Measurements from ENCODE around the gene PNPLA3. TPM values are rescaled to one million over a fixed set of nuclear protein-coding genes. Genes with fewer than 3 reads are reported as not detected.
A peak's percentile ranks its signal among the peaks of the same experiment; 100 is the strongest.

PNPLA3 gene, protein sequence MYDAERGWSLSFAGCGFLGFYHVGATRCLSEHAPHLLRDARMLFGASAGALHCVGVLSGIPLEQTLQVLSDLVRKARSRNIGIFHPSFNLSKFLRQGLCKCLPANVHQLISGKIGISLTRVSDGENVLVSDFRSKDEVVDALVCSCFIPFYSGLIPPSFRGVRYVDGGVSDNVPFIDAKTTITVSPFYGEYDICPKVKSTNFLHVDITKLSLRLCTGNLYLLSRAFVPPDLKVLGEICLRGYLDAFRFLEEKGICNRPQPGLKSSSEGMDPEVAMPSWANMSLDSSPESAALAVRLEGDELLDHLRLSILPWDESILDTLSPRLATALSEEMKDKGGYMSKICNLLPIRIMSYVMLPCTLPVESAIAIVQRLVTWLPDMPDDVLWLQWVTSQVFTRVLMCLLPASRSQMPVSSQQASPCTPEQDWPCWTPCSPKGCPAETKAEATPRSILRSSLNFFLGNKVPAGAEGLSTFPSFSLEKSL
- under 1 TPM; 0.39 to 0.58 TPM for total RNA-seq

- DNase-seq (ENCODE audit: low spot score in 2 of 2) (peak; percentile 83 to 84), ATAC-seq (peak; percentile 94 to 96)
- H3K9me3 Mint-ChIP-seq: no peaks in the 10 kb centered on the region
- H3K27ac Mint-ChIP-seq: no peak within 1 kb of the TSS
- H3K36me3 Mint-ChIP-seq: no peaks in the 10 kb centered on the region
These were observed at the start of gene PNPLA3 for GRCh38 chr22:43923631-43924464. Gene PNPLA3 (plus strand): TSS chr22:43923805. CDS start chr22:43923912, 107 bp downstream.

DNA sequence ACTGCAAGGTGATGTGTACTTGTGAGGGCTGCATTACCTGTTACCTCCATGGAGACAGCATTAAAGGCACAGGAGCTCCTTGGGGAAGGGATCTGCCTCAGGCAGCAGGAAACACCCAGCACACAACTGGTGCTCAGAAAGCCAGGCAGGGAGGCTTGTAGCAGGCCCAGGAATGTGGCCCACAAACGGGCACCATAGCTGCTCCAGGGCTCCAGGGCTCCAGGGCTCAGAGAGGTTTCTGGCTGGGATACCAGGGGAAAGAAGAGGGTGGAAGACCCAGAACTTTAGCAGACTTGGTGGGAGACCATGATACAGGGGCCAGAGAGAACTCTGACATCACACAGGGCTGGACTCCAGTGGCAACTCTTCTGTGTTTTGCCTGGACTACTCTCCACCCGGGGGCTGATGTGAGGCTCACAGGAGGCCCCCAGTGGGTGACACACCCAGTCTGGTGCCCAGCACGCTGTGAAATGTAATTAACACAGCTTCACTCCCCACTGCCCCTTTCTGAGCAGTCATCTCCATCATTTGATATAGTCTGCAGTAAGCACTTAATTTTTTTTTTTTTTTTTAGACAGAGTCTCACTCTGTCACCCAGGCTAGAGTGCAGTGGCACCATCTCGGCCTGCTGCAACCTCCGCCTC, 46.6 kb upstream of the PNPLA3 start:
- ATAC-seq: no peak
- H3K9me3 Mint-ChIP-seq: no peaks in the 10 kb centered on the region

GRCh38 chr22:43878079-43878795, 45.4 kb upstream of the PNPLA3 start:
- Mint-ChIP-seq H3K27ac (no peak overlapping the region), H3K36me3 (no peaks in the 10 kb centered on the region), H3K9me3 (no peaks in the 10 kb centered on the region)
- no peak for ATAC-seq
- DNase-seq (ENCODE audit: low spot score in 2 of 2): peak in 1 of 2 donors; percentile 18

More for the DNA sequence above, 46.6 kb upstream of the PNPLA3 start:
- DNase-seq (ENCODE audit: low spot score in 2 of 2): peak in 1 of 2 donors; percentile 23
- Mint-ChIP-seq H3K36me3 (no peaks in the 10 kb centered on the region), H3K27ac (no peak overlapping the region)

DNA sequence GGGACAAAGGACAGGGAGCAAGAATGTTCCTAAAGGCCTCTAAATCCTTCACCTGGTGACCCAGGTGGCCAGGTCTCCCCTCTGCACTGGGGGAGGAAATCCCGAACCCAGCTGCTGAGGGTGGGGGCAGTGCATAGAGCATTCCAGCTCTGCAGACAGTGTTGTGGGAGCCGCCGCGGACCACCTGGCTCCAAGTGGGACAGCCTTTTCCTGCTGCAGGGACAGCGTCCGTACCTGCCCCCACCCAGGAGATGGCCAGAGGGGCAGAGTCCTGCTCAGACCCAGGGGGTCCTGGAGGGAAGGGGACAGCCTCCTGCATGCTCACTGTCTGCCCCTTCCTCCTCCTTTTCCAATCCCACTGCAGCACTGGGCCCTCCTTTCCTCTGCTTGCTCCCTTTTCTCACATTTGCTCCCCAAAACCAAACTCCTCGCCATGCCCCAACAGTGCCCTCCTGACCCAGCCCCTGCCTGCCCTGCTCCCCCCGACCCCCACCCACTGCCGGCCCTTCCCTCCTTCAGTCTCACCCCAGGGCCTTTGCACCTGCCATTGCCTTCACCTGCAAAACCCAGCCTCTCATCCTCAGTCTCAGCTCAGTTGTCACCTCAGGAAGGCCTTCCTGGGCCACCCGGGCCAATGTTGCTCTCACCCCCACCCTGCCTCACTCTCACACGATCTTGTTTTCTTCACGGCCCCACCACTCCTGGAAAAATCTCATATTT, 44.6 kb upstream of the PNPLA3 start:
- Mint-ChIP-seq H3K36me3 (no peaks in the 10 kb centered on the region), H3K27ac (no peak overlapping the region), H3K9me3 (no peaks in the 10 kb centered on the region)
- DNase-seq (ENCODE audit: low spot score in 2 of 2) (peak in 1 of 2 donors; percentile 26), ATAC-seq (no peak)

- ATAC-seq (no peak), DNase-seq (ENCODE audit: low spot score in 2 of 2) (peak in 1 of 2 donors; percentile 39)
- no peak overlapping the region for H3K27ac Mint-ChIP-seq
- no peaks in the 10 kb centered on the region for H3K36me3 Mint-ChIP-seq
- H3K9me3 Mint-ChIP-seq: no peaks in the 10 kb centered on the region
These were observed 43.6 kb upstream of the PNPLA3 start for GRCh38 chr22:43879901-43880540.

DNA sequence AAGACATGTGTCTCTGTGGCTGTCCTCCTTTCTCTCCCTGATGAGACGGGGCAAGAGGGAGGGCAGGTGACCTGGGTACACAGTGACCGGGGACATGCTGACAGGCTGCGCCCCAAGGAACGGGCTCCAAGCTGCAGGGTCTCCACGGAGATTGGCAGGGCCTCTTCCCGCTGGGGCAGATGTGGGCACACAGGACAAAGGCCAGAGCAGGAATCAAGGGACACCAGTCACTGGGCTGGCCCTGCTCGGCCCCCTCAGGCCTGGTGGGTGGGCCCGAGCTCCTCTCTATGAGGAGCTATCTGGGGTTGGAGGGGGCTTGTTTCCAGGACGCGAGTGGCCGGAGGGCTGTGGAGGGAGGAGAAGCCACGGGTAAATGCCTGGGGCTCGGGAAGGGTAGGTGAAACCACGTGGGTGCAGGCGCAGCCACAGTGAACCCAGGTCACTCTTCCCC, 43.0 kb upstream of the PNPLA3 start:
- Mint-ChIP-seq H3K27ac (no peak overlapping the region), H3K9me3 (no peaks in the 10 kb centered on the region), H3K36me3 (no peaks in the 10 kb centered on the region)
- ATAC-seq (no peak), DNase-seq (ENCODE audit: low spot score in 2 of 2) (peak in 1 of 2 donors; percentile 28)

DNA sequence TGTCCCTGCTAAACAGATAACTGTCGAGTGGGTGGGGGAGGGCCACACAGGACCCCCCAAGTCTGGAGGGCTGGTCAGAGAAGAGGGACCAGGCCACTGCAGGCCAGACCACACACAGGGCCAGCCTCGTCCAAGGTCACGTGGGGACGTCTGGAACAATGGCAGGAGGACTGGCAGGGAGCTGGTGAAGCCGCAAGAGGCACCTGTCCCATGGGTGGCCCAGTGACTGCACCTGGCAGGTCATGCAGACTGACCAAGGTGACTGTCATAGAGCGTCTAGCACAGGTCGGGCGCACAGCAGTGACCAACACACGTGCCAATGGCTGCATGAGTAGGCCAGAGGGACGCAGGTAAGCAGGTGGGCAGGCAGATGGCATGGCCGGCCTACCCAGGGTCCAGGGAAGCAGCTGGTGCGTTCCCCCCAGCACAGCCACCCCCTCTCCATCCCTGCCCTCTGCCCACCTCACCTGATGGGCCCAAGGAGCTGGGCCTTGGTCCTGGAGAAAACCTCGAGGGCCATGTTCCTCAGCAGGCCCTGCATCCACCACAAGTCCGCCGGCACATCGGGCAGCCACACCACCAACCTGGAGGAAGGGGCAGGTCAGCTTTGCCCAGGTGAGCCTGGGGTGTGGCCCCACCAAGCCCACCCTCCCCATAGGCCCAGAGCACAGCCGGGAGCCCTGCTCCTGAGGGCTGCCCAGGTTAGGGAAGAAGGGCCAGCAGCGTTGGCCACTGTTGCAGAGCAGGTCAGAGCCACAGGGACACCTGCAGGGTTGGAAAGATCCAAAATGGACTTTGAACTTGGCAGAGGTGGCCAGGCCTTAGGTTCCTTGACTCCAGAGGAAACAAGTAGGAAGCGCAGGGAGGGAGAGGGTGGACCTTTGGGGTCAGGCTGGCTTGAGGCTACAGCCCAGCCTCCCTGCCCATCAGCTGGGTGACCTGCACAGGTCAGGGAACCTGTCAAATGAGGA, 42.2 kb upstream of the PNPLA3 start:
- ATAC-seq: no peak
- Mint-ChIP-seq H3K27ac (no peak overlapping the region), H3K36me3 (no peaks in the 10 kb centered on the region), H3K9me3 (no peaks in the 10 kb centered on the region)
- DNase-seq (ENCODE audit: low spot score in 2 of 2): peak in 1 of 2 donors; percentile 41

DNA sequence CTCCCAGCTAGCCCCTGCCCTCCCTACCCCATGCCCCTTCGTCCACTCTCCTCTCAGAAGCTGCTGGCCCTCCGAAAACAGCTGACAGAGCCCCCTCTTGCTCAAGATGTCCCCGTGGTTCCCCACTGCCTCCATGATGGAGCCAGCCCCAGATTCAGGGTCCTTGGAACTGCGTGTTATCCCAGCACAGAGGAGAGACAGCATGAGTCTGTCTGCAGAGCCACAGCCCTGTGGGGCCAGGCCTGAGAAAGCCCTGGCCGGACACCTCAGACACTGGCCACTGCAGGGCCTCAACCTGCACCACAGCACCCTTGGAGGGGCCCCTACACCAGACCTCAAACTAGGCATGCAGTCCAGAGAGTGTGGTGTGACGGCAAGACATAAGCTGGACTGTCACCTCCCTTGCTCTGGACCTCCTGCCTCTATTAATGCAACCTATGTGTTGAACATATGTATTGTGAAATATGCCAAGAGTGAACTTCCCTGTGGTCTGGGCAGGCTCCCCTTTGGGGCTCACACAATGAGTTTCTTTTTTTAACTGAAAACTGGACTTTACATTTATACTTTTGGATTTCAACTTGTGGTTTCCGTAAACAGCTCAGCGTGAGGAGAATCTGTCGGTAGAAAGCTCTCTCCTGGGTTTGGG, 41.4 kb upstream of the PNPLA3 start:
- Mint-ChIP-seq H3K27ac (no peak overlapping the region), H3K36me3 (no peaks in the 10 kb centered on the region), H3K9me3 (no peaks in the 10 kb centered on the region)
- peak in 1 of 2 donors; percentile 28 for DNase-seq (ENCODE audit: low spot score in 2 of 2)
- no peak for ATAC-seq

DNA sequence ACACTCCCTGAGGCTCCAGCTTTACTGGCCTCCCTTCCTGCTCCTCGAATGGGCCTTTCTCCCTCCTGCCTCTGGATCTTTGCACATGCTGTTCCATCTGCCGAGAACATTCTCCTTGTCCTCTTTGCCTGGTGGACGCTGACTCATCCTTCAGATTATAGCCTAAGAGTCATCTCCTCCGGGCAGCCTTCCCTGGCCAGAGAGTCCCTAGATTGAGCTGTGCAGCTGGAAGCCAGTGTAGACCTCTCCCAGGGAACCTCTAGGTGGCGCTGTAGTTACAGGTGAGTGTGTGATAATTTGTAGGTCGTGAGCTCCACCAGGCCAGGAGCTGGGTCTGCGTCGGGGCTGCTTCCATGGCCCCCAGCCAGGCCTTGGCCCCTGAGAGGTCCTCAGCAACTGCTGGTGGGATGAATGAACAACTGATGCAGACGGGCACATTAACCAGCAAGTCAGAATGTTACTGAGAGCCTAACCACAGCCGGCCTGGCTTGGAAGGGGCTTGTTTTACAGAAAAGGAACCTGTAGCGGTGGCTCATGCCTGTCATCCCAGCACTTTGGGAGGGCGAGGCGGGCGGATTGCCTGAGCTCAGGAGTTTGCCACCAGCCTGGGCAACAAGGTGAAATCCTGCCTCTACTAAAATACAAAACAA, 40.5 kb upstream of the PNPLA3 start:
- no peaks in the 10 kb centered on the region for H3K9me3 Mint-ChIP-seq
- DNase-seq (ENCODE audit: low spot score in 2 of 2) (peak; percentile 55 to 76), ATAC-seq (peak; percentile 82 to 85)
- H3K27ac Mint-ChIP-seq: no peak overlapping the region
- no peaks in the 10 kb centered on the region for H3K36me3 Mint-ChIP-seq

- ATAC-seq (no peak), DNase-seq (ENCODE audit: low spot score in 2 of 2) (peak in 1 of 2 donors; percentile 9)
- no peaks in the 10 kb centered on the region for H3K36me3 Mint-ChIP-seq
- H3K9me3 Mint-ChIP-seq: no peaks in the 10 kb centered on the region
- no peak overlapping the region for H3K27ac Mint-ChIP-seq
These were observed 39.7 kb upstream of the PNPLA3 start for GRCh38 chr22:43883719-43884415.

DNA sequence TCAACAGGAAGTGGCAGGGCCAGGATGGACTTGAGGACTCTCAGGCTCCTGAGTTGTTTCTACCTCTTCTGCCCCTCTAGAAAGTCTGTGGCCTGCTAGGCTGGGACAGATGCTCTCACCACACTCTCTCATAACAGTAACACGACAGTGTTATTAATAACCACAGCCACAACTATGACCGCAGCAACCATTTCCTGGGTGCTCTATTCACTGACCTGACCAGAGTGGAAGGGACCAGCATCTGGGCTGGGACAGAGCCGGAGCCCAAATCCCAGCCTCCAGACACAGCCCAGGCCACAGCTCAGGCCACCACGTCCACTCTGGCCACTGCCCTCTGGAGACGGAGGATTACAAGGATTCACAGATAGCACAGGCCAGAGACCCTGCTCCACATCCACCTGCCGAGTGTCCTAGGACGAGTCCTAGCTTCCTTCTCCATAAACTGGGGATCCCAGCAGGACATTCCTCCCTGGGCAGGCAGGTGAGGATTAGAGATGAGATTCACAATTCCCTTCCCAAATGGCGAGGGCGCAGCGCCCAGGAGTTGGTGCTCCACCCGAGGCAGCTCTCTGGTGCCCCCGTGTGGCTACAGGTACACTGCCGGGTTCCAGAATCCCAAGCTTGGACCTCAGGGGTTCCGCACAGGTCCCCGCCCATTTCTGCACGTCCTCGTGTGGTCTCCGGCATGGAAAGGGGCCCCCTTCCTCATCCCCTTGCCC, 38.8 kb upstream of the PNPLA3 start:
- no peak overlapping the region for H3K27ac Mint-ChIP-seq
- DNase-seq (ENCODE audit: low spot score in 2 of 2) (peak; percentile 56 to 74), ATAC-seq (peak; percentile 39 to 58)
- H3K36me3 Mint-ChIP-seq: no peaks in the 10 kb centered on the region
- H3K9me3 Mint-ChIP-seq: no peaks in the 10 kb centered on the region

- no peaks in the 10 kb centered on the region for H3K36me3 Mint-ChIP-seq
- no peak for ATAC-seq
- no peaks in the 10 kb centered on the region for H3K9me3 Mint-ChIP-seq
- peak in 1 of 2 donors; percentile 9 for DNase-seq (ENCODE audit: low spot score in 2 of 2)
- no peak overlapping the region for H3K27ac Mint-ChIP-seq
These were observed 38.3 kb upstream of the PNPLA3 start for GRCh38 chr22:43885319-43885671.
